ENCODE measurements around the gene BCAS3.

The BCAS3 gene

DNA sequence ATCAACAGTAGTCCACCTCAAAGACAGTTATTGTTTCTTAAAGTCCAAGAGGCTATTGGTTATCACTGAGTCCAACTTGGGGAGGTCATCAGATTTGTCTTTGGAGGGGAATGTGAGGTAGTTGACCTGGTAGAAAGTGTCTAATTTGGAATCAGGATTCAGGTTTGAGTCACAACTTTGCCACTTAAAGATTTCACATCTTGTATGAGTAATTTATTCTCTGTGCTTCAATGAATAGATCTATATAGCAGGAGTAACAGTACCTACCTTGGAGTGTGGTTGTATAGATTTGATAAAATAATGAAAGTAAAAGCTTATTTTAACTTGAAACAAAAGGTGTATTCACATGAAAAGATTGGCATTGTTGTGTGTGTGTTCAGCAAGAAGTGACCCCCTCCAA is 602.7 kb downstream of the BCAS3 start:
- TF ChIP-seq, protein P1, sequence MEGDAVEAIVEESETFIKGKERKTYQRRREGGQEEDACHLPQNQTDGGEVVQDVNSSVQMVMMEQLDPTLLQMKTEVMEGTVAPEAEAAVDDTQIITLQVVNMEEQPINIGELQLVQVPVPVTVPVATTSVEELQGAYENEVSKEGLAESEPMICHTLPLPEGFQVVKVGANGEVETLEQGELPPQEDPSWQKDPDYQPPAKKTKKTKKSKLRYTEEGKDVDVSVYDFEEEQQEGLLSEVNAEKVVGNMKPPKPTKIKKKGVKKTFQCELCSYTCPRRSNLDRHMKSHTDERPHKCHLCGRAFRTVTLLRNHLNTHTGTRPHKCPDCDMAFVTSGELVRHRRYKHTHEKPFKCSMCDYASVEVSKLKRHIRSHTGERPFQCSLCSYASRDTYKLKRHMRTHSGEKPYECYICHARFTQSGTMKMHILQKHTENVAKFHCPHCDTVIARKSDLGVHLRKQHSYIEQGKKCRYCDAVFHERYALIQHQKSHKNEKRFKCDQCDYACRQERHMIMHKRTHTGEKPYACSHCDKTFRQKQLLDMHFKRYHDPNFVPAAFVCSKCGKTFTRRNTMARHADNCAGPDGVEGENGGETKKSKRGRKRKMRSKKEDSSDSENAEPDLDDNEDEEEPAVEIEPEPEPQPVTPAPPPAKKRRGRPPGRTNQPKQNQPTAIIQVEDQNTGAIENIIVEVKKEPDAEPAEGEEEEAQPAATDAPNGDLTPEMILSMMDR (IDR thresholded peaks at IDR 0.05; ENCODE audit: control extremely low read depth, extremely low read depth, low read depth, missing control alignments) = no peak
- POLR2A ChIA-PET = no interaction called here
- DNase-seq (ENCODE audit: extremely low spot score) = no peak
- CTCF ChIA-PET = no interaction called here

DNA sequence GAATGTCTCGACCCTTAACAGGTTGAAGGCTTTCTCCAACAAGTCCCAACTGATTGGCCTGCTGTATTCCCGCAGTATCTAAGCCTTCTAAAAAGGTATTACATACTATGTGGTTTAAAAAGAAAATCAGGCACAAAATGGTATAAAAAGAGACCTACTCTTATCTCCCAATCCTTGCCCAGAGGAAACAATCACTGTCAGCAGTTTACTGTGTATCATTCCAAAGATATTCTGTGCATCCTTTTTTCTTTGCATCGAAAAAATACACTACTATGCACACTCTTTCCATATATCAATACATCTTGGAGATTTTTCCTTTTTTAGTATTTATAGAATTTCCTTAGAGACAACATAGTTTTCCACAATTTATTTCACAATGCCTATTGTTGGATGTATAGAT is 603.2 kb downstream of the BCAS3 start:
- DNase-seq (ENCODE audit: extremely low spot score) = no peak
- ChIA-PET POLR2A (no interaction called here), CTCF (no interaction called here)
- TF ChIP-seq, protein P1 (IDR thresholded peaks at IDR 0.05; ENCODE audit: control extremely low read depth, extremely low read depth, low read depth, missing control alignments) = no peak

DNA sequence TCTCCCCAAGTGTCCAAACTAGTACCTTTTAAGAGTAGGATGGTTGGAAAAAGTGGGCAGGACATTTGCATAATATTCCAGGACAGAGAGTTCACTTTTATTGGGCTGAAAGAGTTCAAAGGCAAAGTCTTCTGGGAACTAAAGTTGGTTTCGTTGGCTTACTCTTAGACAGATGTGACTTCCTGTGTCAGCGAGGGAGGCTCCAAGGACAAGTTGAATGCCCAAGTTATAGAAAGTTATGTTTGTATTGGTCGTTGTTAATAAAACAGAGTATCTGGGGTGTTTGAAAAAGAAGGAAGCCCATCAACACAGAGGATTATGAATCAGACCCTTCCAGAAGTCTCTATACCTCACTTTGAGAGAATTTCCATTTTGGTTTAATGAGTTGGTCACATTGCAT is 604.7 kb downstream of the BCAS3 start:
- ChIA-PET CTCF (no interaction called here), POLR2A (no interaction called here)
- no peak for DNase-seq (ENCODE audit: extremely low spot score)
- TF ChIP-seq, protein P1 (IDR thresholded peaks at IDR 0.05; ENCODE audit: control extremely low read depth, extremely low read depth, low read depth, missing control alignments) = no peak

DNA sequence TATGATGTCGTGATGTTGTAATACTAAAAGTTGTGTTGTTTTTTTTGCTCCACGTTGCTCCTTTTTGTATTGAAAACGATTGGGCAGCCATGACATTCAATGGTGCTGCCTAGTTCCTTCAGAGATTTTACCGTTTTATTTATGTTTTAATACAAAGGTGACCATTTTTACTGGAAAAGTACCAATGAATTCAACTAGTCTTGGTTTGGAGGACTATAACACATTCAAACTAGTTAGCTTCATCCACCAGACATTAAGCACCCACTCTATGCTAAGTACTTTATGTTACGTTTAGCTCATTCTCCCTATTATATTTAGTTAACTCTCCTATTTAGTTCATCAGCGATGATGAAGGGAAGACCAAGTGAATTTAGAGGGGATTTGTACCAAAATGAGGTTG is 605.4 kb downstream of the BCAS3 start:
- POLR2A ChIA-PET = no interaction called here
- CTCF ChIA-PET = no interaction called here

DNA sequence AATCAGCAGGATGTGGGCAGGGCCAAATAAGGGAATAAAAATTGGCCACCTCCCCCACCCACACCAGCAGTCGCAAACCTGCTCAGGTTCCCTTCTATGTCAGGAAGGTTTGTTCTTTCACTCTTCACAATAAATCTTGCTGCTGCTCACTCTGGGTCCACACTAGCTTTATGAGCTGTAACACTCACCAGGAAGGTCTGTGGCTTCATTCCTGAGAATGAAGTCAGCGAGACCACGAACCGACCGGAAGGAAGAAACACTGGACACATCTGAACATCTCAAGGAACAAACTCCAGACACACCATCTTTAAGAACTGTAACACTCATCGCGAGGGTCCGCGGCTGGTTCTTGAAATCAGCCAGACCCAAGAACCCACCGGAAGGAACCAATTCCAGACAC is 606.5 kb downstream of the BCAS3 start:
- POLR2A ChIA-PET = no interaction called here
- CTCF ChIA-PET = interaction anchor here (1.4 kb wide), 1 partner anchor 33 kb away, joined by 3 read pairs; no protein-coding TSS in a partner anchor
- TF ChIP-seq, protein P1 (IDR thresholded peaks at IDR 0.05; ENCODE audit: control extremely low read depth, extremely low read depth, low read depth, missing control alignments) = no peak
- no peak for DNase-seq (ENCODE audit: extremely low spot score)

More for the DNA sequence above, 605.4 kb downstream of the BCAS3 start:
- DNase-seq (ENCODE audit: extremely low spot score) = no peak
- TF ChIP-seq, protein P1 (IDR thresholded peaks at IDR 0.05; ENCODE audit: control extremely low read depth, extremely low read depth, low read depth, missing control alignments) = no peak

DNA sequence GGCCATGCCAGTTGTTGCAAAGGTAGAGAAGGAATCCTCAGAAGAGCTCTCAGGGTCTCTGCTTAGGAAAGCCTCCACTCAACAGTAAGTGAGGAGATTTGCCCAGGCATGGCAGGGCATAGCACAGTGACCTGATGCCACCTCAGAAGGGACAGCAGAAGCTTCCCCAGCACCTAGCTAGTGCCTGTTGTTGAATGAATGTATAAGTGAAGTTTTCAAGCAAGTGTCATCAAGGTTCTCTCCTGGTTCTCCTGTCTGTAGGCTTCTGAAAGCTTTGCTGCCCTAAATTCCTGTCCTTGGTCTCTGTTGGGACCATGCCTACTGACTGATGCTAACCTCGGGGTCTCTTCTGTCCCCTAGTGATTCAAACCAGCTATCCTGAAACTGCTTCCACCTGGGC is 607.1 kb downstream of the BCAS3 start:
- CTCF ChIA-PET = interaction anchor here (1.0 to 1.4 kb wide), 3 partner anchors 26 to 33 kb away, joined by 3 to 4 read pairs (median 3); no protein-coding TSS in a partner anchor
- no peak for DNase-seq (ENCODE audit: extremely low spot score)
- TF ChIP-seq, protein P1 (IDR thresholded peaks at IDR 0.05; ENCODE audit: control extremely low read depth, extremely low read depth, low read depth, missing control alignments) = no peak
- POLR2A ChIA-PET = no interaction called here
